SK-N-MC (cell line): ENCODE results near the gene AKR1D1.

Experiments
- DNase-seq: peaks from one replicate; pipeline ENCODE4 v3.0.0-alpha.2; 2011; ENCODE audit warnings: low read depth, low spot score
- H3K27ac ChIP-seq: fragments of 200-600 bp; sonication (generic); 2 replicates; pipeline ENCODE4 v1.5.1; 2016; ENCODE audit warnings: mixed run types
- H3K36me3 ChIP-seq: fragments of 200-600 bp; sonication (generic); 2 replicates; pipeline ENCODE4 v1.6.1; 2017; ENCODE audit warnings: antibody characterized with exemption, low read length, mixed read lengths; ENCODE audit not compliant: insufficient read depth
- H3K4me3 ChIP-seq: fragments of 200-600 bp; sonication (generic); 2 replicates; pipeline ENCODE4 v1.5.1; 2016
- H3K9ac ChIP-seq: fragments of 200-600 bp; sonication (generic); 2 replicates; pipeline ENCODE4 v1.8.0; 2017; ENCODE audit warnings: mixed run types, mixed read lengths; ENCODE audit not compliant: insufficient read length
- H3K9me3 ChIP-seq: fragments of 200-600 bp; sonication (generic); 2 replicates; pipeline ENCODE4 v1.6.1; 2017; ENCODE audit warnings: low read depth, mild to moderate bottlenecking, antibody characterized with exemption, low read length, moderate library complexity, mixed read lengths
- EZH2 ChIP-seq: fragments of 200-600 bp; sonication (generic); IDR thresholded peaks from one replicate; pipeline ENCODE4 v1.6.1; 2017; ENCODE audit warnings: antibody characterized with exemption
- FOXP2 ChIP-seq: optimal IDR thresholded peaks from 2 replicates; pipeline ENCODE3; 2011; ENCODE audit warnings: mild to moderate bottlenecking, moderate library complexity; ENCODE audit not compliant: insufficient read depth; ENCODE audit errors: extremely low read length, control extremely low read depth
- POLR2AphosphoS5 ChIP-seq: IDR thresholded peaks from 2 replicates; pipeline ENCODE4 v1.6.1; 2012; ENCODE audit warnings: mild to moderate bottlenecking, low read depth, low read length, borderline replicate concordance

The AKR1D1 gene

DNA sequence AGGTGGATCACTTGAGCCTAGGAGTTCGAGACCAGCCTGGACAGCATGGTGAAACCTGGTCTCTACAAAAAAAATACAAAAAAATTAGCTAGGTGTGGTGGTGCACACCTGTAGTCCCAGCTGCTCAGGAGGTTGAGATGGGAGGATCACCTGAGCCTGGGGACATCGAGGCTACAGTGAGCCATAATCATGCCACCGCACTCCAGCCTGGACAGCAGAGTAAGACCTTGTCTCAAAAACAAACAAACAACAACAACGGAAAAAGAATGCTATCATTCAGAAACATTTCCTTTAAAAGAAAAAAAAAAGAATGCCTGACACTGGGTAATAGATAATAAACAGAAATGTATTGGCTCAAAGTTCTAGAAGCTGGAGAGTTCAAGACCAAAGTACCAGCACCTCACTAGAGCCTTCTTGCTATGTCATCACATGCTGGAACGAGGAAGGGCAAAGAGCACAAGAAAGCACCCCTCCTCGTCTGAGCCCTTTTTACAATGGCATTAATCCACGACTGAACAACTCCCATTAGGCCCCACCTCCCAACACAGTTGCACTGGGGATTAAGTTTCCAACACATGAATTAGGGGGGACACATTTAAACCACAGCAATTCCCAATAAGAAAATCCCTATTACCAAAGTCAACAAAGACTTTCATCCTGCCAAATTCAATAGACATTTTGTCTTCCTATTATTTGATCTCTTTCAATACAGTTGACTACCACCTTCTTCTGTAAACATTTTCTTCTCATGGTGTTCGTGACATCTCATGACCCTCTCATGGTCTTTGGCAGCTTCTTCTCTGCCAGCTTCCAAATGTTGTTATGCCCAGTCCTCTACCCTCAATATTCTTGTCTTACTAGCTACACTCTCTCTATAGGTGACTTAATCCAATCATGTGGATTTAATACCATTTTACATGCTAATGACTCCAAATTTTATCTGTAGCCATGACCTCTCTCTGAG lies 20.0 kb downstream of the AKR1D1 start:
- no peaks in the 10 kb centered on the region for H3K36me3 ChIP-seq
- DNase-seq, result no peak
- no peak overlapping the region for H3K27ac ChIP-seq
- no peak overlapping the region for H3K4me3 ChIP-seq
- H3K9ac ChIP-seq, result no peak overlapping the region
- TF ChIP-seq POLR2AphosphoS5 (no peak), EZH2 (no peak), FOXP2 (no peak)
- no peaks in the 10 kb centered on the region for H3K9me3 ChIP-seq

DNA sequence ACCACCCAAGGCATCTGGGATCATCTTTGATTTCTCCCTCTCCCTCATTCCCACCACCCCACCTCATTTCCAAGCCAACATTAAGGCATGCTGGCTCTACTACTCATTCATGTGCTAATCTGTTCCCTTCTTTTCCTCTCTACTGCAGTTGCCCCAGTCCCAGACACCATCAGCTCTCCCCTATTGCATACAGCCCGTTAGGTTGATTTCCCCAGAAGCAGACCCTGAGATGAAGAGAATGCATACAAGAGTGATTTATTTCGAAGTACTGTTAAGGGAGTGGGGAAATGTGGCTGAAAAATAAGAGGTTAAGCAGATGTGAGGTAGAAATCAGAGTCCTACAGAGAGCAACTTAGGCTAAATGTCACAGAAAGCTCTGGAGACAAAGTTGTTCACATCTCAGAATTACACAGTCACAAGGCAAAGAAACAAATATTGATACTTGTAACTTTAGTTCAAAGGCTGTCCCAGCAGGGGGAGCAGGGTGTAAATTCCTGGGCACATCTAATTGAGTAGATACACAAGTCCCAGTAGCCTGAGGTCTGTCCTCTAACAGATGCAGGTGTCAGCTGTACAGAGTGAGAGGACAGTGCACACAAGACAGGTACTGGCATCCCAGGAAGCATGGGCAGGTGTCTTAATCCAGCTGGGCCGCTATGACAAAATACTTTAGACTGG lies 20.9 kb downstream of the AKR1D1 start:
- Histone ChIP-seq H3K4me3 (no peak overlapping the region), H3K9me3 (no peaks in the 10 kb centered on the region), H3K9ac (no peak overlapping the region), H3K36me3 (no peaks in the 10 kb centered on the region), H3K27ac (no peak overlapping the region)
- TF ChIP-seq FOXP2 (no peak), POLR2AphosphoS5 (no peak), EZH2 (no peak)
- DNase-seq, result no peak

DNA sequence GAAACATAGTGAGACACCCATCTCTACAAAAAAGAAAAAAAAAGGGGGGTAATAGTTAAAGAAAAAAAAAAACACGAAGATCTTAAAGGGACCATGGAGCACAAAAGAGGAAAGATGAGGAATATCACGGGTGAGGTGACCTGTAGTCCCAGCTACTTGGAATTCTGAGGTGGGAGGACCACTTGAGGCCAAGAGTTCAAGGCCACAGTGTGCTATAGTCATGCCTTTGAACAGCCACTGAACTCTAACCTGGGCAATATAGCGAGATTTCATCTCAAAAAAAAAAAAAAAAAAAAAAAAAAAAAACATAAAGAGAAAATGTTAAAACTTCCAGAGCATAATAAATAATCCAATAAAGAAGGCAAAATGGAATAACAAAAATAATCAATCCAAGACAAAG lies 23.6 kb downstream of the AKR1D1 start:
- H3K36me3 ChIP-seq, result no peaks in the 10 kb centered on the region
- no peak for DNase-seq
- no peak overlapping the region for H3K27ac ChIP-seq
- no peak overlapping the region for H3K9ac ChIP-seq
- no peaks in the 10 kb centered on the region for H3K9me3 ChIP-seq
- no peak overlapping the region for H3K4me3 ChIP-seq
- TF ChIP-seq POLR2AphosphoS5 (no peak), EZH2 (no peak), FOXP2 (no peak)

DNA sequence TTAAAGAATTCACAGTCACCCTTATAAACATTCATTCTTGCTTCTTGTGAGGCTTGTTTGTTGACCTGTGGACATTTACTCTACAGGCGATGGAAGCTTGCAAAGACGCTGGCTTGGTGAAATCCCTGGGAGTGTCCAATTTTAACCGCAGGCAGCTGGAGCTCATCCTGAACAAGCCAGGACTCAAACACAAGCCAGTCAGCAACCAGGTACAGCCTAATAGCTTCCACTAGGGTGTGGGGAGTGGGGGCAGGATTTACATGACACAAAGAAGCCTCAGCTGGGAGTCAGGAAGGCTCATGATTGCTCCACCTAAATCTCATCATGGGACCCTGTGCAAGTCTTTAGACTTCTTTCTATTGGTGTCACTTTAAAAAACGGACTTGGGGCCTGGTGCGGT lies 29.0 kb downstream of the AKR1D1 start:
- TF ChIP-seq EZH2 (no peak), POLR2AphosphoS5 (no peak), FOXP2 (no peak)
- H3K4me3 ChIP-seq, result no peak overlapping the region
- no peak overlapping the region for H3K27ac ChIP-seq
- H3K9me3 ChIP-seq, result no peaks in the 10 kb centered on the region
- DNase-seq, result no peak
- no peaks in the 10 kb centered on the region for H3K36me3 ChIP-seq
- no peak overlapping the region for H3K9ac ChIP-seq

DNA sequence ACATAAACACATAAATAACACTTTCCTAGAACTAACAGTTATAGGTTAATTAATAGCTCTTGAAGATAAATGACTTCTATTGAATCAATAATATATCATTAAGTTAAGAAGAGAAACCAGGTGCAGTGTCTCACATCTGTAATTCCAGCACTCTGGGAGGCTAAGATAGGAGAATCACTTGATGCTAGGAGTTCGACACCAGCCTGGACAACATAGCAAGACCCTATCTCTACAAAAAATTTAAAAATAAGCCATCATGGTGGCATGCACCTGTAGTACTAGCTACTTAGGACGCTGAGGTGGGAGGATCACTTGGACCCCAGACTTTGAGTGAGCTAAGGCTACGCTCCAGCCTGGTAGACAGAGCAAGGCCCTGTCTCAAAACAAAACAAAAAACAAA lies 38.8 kb downstream of the AKR1D1 start:
- no peak for DNase-seq
- Histone ChIP-seq H3K27ac (no peak overlapping the region), H3K36me3 (no peaks in the 10 kb centered on the region), H3K4me3 (no peak overlapping the region), H3K9me3 (no peaks in the 10 kb centered on the region), H3K9ac (no peak overlapping the region)
- TF ChIP-seq FOXP2 (no peak), EZH2 (no peak), POLR2AphosphoS5 (no peak)

DNA sequence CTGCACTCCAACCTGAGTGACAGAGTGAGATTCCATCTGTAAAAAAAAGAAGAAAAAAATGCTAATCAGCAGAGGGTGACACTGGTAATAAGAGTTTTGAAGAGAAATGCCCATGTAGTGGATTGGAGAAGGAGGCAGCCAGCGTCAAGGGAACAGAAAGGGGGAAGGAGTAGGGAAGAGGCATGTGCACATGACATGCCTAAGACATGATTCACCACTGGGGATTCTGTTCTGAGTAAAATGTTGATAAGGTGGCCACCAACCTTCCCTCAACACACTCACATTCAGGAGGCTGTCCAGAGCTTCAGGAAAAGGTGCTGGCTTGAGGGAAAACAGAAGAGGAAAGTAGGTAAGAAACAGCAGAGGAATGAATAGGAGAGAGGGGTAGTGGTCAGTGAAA lies 39.9 kb downstream of the AKR1D1 start:
- no peak overlapping the region for H3K27ac ChIP-seq
- H3K4me3 ChIP-seq, result no peak overlapping the region
- no peak for DNase-seq
- H3K9me3 ChIP-seq, result no peaks in the 10 kb centered on the region
- TF ChIP-seq FOXP2 (no peak), POLR2AphosphoS5 (no peak), EZH2 (no peak)
- H3K36me3 ChIP-seq, result no peaks in the 10 kb centered on the region
- no peak overlapping the region for H3K9ac ChIP-seq

DNA sequence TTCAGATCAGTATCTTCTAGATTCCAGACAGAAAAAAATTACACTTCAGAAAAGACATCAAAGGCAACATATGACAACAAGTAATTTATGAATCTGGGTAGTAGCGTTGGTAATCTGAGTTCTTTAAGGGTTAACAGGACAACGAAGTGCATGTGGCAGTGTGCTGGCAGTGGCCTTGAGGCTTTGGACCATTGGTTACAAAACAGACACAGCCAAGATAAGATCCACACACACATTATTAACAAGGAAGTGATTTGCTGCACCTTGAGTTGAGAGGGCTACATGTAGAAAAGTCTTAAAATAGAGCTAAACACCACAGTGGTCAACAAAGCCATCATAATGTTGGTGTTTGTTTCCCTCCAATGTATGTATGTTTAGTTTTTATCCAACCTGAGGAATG lies 40.6 kb downstream of the AKR1D1 start:
- no peak for TF ChIP-seq FOXP2
- no peak for TF ChIP-seq POLR2AphosphoS5
- no peak for TF ChIP-seq EZH2
- no peaks in the 10 kb centered on the region for H3K36me3 ChIP-seq
- H3K27ac ChIP-seq, result no peak overlapping the region
- DNase-seq, result no peak
- H3K4me3 ChIP-seq, result no peak overlapping the region
- H3K9me3 ChIP-seq, result no peaks in the 10 kb centered on the region
- no peak overlapping the region for H3K9ac ChIP-seq

DNA sequence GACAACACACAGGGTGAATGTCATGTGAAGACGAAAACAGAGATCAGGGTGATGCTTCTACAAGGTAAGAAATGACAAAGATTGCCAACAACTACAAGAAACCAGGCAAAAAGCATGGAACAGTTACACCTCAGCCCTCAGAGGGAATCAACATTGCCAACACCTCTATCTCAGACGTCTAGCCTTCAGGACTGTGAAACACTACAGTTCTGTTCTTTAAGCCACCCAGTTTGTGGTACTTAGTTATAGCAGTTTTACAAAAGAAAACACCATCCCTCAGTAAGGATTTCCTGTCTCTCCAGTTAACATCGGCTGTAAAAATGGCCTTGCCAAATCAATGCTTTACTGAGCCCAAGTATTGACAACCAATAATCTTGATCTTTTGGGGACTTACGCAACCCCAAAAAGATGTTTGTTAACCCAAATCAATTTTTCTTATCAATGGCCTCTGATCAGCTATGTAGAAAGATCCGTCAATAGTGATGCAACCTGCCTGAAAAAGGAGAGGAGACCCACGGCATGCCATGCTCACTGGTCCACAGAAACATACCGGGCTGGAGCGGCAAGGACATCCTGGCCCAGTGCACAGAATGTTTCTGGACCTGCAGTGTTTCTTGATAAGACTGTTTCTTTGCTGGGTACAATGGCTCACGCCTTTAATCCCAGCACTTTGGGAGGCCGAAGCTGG lies 44.0 kb downstream of the AKR1D1 start:
- no peak for DNase-seq

More for the DNA sequence above, 44.0 kb downstream of the AKR1D1 start:
- Histone ChIP-seq H3K9me3 (no peaks in the 10 kb centered on the region), H3K4me3 (no peak overlapping the region), H3K27ac (no peak overlapping the region), H3K36me3 (no peaks in the 10 kb centered on the region), H3K9ac (no peak overlapping the region)
- TF ChIP-seq FOXP2 (no peak), POLR2AphosphoS5 (no peak), EZH2 (no peak)
